ENCODE measurements around the gene UBR4. TPM values are rescaled to one million over a fixed set of nuclear protein-coding genes. Genes with fewer than 3 reads are reported as not detected.
A peak's percentile ranks its signal among the peaks of the same experiment; 100 is the strongest.

UBR4 gene
- total RNA-seq, 1 donor = 193 TPM

DNA sequence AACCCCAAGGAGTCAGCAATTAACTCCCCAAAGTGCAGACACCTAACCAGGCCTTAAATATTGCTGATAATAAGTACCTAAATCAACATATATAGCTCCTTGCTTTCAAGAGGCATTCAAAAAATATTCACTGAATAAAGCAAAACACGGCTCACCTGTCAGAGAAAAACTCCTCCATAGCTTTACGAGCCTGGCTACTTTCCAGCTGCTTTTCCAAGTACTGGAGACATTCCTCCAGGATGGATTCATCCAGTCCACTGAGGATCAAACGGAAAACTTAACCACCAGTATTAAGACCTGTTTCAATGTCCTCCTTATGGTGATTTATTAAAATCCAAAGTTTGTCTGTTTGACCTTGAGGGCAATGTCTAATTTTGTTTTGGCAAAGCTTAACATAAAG lies 44.6 kb downstream of the UBR4 start:
- no peak overlapping the region for H3K4me3 ChIP-seq (ENCODE audit: low read depth, low read length)
- TF ChIP-seq, protein P1, sequence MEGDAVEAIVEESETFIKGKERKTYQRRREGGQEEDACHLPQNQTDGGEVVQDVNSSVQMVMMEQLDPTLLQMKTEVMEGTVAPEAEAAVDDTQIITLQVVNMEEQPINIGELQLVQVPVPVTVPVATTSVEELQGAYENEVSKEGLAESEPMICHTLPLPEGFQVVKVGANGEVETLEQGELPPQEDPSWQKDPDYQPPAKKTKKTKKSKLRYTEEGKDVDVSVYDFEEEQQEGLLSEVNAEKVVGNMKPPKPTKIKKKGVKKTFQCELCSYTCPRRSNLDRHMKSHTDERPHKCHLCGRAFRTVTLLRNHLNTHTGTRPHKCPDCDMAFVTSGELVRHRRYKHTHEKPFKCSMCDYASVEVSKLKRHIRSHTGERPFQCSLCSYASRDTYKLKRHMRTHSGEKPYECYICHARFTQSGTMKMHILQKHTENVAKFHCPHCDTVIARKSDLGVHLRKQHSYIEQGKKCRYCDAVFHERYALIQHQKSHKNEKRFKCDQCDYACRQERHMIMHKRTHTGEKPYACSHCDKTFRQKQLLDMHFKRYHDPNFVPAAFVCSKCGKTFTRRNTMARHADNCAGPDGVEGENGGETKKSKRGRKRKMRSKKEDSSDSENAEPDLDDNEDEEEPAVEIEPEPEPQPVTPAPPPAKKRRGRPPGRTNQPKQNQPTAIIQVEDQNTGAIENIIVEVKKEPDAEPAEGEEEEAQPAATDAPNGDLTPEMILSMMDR (IDR thresholded peaks at IDR 0.05; ENCODE audit: insufficient read depth, low read depth, low read length) = no peak
- DNase-seq (ENCODE audit: low read depth) = peak; percentile 15

DNA sequence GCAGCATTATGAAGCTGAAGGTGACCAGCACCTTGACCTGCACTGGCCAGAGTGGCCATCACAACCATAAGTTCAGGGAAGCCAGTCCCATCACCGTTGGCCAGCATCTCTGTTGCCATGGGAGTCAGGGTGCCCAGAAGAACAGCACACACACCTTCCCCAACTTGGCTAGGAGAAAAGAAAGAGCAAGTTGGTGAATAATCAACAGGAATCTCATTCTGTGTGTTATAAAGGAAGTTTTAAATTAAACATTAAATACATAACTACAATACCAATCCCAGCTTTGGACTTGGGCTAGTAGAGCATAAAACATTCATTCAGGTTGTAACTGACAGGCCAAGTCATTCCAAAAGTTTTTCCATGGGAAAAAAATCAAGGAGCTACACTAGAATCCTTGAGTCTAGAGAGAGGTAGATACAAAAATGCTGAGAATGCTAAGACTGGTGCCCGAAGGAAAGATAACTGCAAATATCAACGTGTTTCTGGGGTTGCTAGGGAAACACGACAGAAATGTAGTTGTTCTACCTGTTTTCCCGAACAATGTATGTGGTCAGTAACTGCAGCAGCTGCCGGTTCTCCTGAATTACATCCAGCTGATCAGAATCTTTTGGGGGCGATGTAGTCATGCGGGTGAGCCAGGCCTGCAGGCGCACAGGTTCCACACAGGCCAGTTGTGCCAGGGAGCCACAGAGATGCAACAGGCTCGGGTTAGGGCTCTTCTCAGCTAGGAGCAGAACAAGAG lies 45.6 kb downstream of the UBR4 start:
- DNase-seq (ENCODE audit: low read depth) = no peak
- H3K4me3 ChIP-seq (ENCODE audit: low read depth, low read length) = no peak overlapping the region
- TF ChIP-seq, protein P1 (IDR thresholded peaks at IDR 0.05; ENCODE audit: insufficient read depth, low read depth, low read length) = no peak

DNA sequence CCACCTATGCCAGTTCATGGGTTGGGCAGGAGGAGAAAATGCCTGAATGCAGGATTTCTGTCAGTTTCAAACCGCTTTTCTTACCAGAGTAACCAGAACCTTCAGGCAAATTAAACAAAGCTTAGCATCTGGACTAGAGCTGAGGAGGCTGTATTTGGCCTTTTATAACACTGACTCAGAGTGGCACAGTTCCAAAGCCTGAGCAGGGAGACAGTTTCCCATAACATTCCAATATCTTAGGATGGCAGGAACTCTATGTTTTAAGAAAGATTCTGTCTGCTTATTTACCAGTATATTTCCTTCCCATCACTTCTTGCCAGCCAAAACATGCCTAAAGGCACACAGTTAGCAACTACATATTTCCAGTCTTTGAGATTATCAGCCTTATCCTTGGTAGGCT lies 46.8 kb downstream of the UBR4 start:
- no peak overlapping the region for H3K4me3 ChIP-seq (ENCODE audit: low read depth, low read length)
- DNase-seq (ENCODE audit: low read depth) = peak; percentile 73
- TF ChIP-seq, protein P1 (IDR thresholded peaks at IDR 0.05; ENCODE audit: insufficient read depth, low read depth, low read length) = no peak

DNA sequence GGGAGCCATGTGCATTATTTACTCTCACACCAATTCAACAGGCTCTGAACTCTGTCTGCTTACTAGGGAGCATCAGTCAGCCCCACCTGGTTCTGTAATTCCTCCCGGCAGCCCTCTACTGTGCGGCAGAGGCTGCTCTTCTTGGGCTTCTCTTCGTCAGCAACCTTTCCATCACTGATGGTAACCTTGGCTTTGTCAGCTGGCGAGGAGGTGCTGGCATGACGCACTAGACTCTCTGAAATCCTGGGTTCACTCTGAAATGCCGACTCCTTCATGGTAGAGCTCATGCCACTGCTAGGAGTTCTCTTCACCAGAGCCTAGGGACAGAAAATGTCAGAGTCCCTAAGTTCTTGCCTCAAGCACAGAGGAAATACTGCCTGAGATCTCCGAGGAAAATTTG lies 49.2 kb downstream of the UBR4 start:
- H3K4me3 ChIP-seq (ENCODE audit: low read depth, low read length) = no peak overlapping the region
- TF ChIP-seq, protein P1 (IDR thresholded peaks at IDR 0.05; ENCODE audit: insufficient read depth, low read depth, low read length) = no peak
- no peak for DNase-seq (ENCODE audit: low read depth)

DNA sequence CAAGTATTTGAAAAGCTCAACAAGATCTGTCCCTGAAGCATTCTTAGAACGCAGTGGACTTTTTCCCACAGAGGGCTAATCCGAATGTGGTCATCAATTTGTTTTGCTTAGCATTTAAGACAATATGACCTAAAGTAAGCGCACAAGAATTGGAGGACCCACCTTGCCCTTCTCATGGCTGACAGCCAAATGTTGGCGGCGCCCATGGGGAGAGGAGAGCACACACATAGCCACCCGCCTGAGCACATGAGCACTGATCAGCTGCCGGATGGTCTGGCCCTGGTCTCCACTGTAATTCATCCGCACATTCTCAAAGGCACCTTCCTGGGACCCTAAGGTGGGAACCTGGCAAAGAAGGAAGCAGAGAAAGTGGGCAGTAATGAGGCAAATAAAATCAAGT lies 52.4 kb downstream of the UBR4 start:
- no peak overlapping the region for H3K4me3 ChIP-seq (ENCODE audit: low read depth, low read length)
- TF ChIP-seq, protein P1 (IDR thresholded peaks at IDR 0.05; ENCODE audit: insufficient read depth, low read depth, low read length) = no peak
- DNase-seq (ENCODE audit: low read depth) = no peak

DNA sequence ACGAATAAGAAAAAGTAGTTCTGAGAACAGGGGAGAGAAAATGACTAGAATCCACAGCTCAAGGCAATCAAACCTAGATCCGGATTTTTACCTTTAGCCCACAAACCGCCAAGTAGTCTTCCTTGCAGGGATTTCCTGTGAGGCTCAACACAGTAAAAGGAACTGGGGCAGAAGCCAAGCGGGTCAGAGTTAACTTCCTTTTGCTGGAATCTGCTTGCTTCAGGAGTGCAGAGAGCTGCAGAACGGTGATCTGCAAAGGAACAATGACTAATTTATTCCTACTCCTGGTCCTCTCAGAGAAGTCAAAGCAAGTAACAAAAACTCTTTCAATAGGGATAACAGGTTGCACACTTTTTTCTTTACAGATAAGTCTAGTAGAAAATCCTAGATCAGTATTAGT lies 53.4 kb downstream of the UBR4 start:
- no peak for DNase-seq (ENCODE audit: low read depth)
- H3K4me3 ChIP-seq (ENCODE audit: low read depth, low read length) = no peak overlapping the region
- TF ChIP-seq, protein P1 (IDR thresholded peaks at IDR 0.05; ENCODE audit: insufficient read depth, low read depth, low read length) = no peak

DNA sequence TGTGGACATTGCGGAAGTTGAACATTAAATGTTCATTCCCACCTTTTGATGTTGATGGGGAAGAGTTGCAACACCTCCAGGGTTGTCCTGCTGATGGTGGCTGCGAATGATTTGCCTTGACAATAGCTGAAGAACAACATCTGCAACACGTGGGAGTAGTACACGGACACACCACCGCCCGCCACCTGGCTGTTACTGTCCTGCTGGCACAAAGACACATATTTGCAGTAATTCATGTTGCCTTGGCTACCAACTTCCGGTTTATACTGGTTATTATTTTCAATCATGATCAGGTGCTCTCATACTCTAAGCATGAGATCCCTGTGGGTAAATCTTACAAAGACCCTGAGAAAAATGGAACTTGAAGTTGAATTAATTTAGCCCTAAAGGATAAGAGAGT lies 55.2 kb downstream of the UBR4 start:
- no peak overlapping the region for H3K4me3 ChIP-seq (ENCODE audit: low read depth, low read length)
- no peak for DNase-seq (ENCODE audit: low read depth)
- TF ChIP-seq, protein P1 (IDR thresholded peaks at IDR 0.05; ENCODE audit: insufficient read depth, low read depth, low read length) = no peak

All from fibroblast of villous mesenchyme (primary cell).